Measurements from ENCODE around the gene AGPAT4. TPM values are rescaled to one million over a fixed set of nuclear protein-coding genes. Genes with fewer than 3 reads are reported as not detected.

AGPAT4 gene
- total and polyA plus RNA-seq, 2 of the 4 experiments (the other 2 are of a cell fraction), result 3.6 to 3.8 TPM

DNA sequence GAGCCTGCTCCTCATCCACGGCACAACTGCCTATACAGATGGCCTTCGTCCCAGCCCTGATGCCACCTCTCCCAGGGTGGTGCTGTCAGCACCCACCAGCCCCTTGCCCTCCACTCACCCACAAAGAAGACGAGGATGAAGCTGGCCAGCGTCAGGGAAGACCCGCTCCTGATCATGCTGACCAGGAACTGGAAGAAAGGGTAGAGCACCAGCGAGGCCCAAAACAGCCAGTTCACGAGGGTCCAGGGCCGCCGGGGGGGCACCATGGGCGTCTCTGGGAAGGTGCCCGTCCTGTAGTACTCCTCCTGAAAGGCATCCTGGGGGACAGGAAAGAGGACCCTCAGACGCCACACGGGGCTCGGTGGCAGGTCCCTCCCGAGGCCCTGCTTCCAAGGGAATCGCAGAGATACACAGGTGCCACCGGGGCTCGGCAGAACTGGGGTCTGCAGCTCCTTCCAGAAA, 134.5 kb downstream of the AGPAT4 start:
- H3K36me3 ChIP-seq (ENCODE audit: control insufficient read depth, insufficient read depth, low read length), result peaks cover 15% of the 10 kb centered on the region
- H3K9ac ChIP-seq (ENCODE audit: low read depth, low read length), result no peak overlapping the region
- DNase-seq, result no peak
- no peaks in the 10 kb centered on the region for H3K9me3 ChIP-seq (ENCODE audit: control insufficient read depth, insufficient read depth, low read length)
- no peak overlapping the region for H3K14ac ChIP-seq (replicated peaks; ENCODE audit: low read depth, low read length)
- no peak overlapping the region for H4K5ac ChIP-seq (ENCODE audit: low read depth, low read length)
- 97% methylated on average over 11 of the region's 18 CpGs; no CpG with 5 or more reads in 1 of the 2 experiments for WGBS, 2 experiments (ENCODE audit: extremely low coverage in 2 of 2, insufficient read length in 1 of 2)
- BruUV-seq (replicated peaks), result no TSS peak
- intact Hi-C loops (cut with micrococcal nuclease) (no loop called here), in situ Hi-C loops (cut with MboI; ENCODE audit: low sequenced_read_pairs) (no loop called here), dilution Hi-C loops (cut with HindIII; ENCODE audit: low sequenced_read_pairs, unreplicated experiment) (no loop called here)
- no peaks in the 10 kb centered on the region for H3K79me1 ChIP-seq (ENCODE audit: low read depth in 1 of 2, low read length in 2 of 2)
- H3K27ac ChIP-seq (ENCODE audit: insufficient read depth, low read length), result no peak overlapping the region
- no peak overlapping the region for H2BK5ac ChIP-seq (ENCODE audit: low read depth, low read length, poor library complexity, severe bottlenecking)
- H2AK9ac ChIP-seq (replicated peaks; ENCODE audit: low read depth, low read length, poor library complexity), result no peak overlapping the region
- ChIA-PET POLR2A (ENCODE audit: unreplicated experiment) (no interaction called here), CTCF (no interaction called here)
- H3K56ac ChIP-seq (ENCODE audit: extremely low read depth, insufficient read depth, low read length), result no peak overlapping the region
- no peak overlapping the region for H3K4me2 ChIP-seq (ENCODE audit: low read depth, low read length)
- no peak for TF ChIP-seq POLR2A (IDR thresholded peaks at IDR 0.05; ENCODE audit: low read depth, low read length)
- TF ChIP-seq, protein P1, sequence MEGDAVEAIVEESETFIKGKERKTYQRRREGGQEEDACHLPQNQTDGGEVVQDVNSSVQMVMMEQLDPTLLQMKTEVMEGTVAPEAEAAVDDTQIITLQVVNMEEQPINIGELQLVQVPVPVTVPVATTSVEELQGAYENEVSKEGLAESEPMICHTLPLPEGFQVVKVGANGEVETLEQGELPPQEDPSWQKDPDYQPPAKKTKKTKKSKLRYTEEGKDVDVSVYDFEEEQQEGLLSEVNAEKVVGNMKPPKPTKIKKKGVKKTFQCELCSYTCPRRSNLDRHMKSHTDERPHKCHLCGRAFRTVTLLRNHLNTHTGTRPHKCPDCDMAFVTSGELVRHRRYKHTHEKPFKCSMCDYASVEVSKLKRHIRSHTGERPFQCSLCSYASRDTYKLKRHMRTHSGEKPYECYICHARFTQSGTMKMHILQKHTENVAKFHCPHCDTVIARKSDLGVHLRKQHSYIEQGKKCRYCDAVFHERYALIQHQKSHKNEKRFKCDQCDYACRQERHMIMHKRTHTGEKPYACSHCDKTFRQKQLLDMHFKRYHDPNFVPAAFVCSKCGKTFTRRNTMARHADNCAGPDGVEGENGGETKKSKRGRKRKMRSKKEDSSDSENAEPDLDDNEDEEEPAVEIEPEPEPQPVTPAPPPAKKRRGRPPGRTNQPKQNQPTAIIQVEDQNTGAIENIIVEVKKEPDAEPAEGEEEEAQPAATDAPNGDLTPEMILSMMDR (conservative IDR thresholded peaks at IDR 0.05; ENCODE audit: low read depth, low read length), result no peak
- TF ChIP-seq NFE2L2 (IDR thresholded peaks at IDR 0.05; ENCODE audit: low read depth, low read length), result no peak
- TF ChIP-seq MAFK (IDR thresholded peaks at IDR 0.05; ENCODE audit: low read depth, low read length), result no peak
- no peak for TF ChIP-seq MAZ (IDR thresholded peaks at IDR 0.05; ENCODE audit: borderline replicate concordance, low read depth, low read length)
- no peak for TF ChIP-seq ELK1 (IDR thresholded peaks at IDR 0.05; ENCODE audit: borderline replicate concordance, low read depth, low read length)
- TF ChIP-seq RFX5 (IDR thresholded peaks at IDR 0.05; ENCODE audit: low read depth, low read length), result no peak
- no peak for TF ChIP-seq BHLHE40 (IDR thresholded peaks at IDR 0.05; ENCODE audit: low read depth, low read length)
- TF ChIP-seq RAD21 (IDR thresholded peaks at IDR 0.05; ENCODE audit: low read length), result no peak
- TF ChIP-seq, protein P2, sequence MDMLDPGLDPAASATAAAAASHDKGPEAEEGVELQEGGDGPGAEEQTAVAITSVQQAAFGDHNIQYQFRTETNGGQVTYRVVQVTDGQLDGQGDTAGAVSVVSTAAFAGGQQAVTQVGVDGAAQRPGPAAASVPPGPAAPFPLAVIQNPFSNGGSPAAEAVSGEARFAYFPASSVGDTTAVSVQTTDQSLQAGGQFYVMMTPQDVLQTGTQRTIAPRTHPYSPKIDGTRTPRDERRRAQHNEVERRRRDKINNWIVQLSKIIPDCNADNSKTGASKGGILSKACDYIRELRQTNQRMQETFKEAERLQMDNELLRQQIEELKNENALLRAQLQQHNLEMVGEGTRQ (IDR thresholded peaks at IDR 0.05; ENCODE audit: low read depth, low read length), result no peak
- no peaks in the 10 kb centered on the region; the same call in 1 of the 2 replicates for H4K20me1 ChIP-seq (ENCODE audit: insufficient read depth, low read length)
- no peak overlapping the region for H3K4me3 ChIP-seq (ENCODE audit: insufficient read depth, low read depth, low read length)
- H2BK120ac ChIP-seq (ENCODE audit: low read depth, low read length), result no peak overlapping the region
- ATAC-seq (ENCODE audit: low read depth), result no peak
- no peak overlapping the region for H3K18ac ChIP-seq (ENCODE audit: low read depth, low read length)
- no peak overlapping the region for H4K8ac ChIP-seq (ENCODE audit: low read depth in 2 of 2, low read length in 2 of 2)
- no peak overlapping the region for H3K4ac ChIP-seq (ENCODE audit: low read depth, low read length)
- H3K27me3 ChIP-seq (ENCODE audit: control insufficient read depth, insufficient read depth, low read length), result no peaks in the 10 kb centered on the region
- no peak overlapping the region for H4K91ac ChIP-seq (ENCODE audit: insufficient read depth, low read depth, low read length)
- no peak overlapping the region for H2BK15ac ChIP-seq (ENCODE audit: low read depth, low read length)
- no peak overlapping the region for H2AK5ac ChIP-seq (ENCODE audit: low read depth, low read length)
- peaks cover 9% of the 10 kb centered on the region; the same call in 1 of the 2 replicates for H3K9me1 ChIP-seq (ENCODE audit: insufficient read depth, low read length)
- H3K23ac ChIP-seq (ENCODE audit: low read depth, low read length), result no peak overlapping the region
- H3K4me1 ChIP-seq (ENCODE audit: control insufficient read depth, insufficient read depth, low read length), result 0 out of 2 replicates have a peak, but pooled peaks cover 1% of the 10 kb centered on the region
- H2AFZ ChIP-seq (replicated peaks; ENCODE audit: low read length, poor library complexity), result no peak overlapping the region
- no peak overlapping the region for H2BK20ac ChIP-seq (ENCODE audit: low read depth, low read length)
